Activated naive CD8-positive, alpha-beta T cell treated with anti-CD3 and anti-CD28 coated beads, Interleukin-2, amount 50 U/mL, for 24 hours (primary cell): ENCODE results near the gene ETFB.

Source experiments
- ATAC-seq: fragments of 150-1000 bp; cut with Tn5 transposase; one replicate; pipeline ENCODE4 v1.10.0; 2021
- DNase-seq: peaks from one replicate; pipeline ENCODE4 v3.0.0; 2021
- H3K27ac Mint-ChIP-seq: one replicate; pipeline ENCODE4 v1.8.0; 2021; ENCODE audit warnings: mild to moderate bottlenecking, mixed read lengths
- H3K27me3 Mint-ChIP-seq: one replicate; pipeline ENCODE4 v1.8.0; 2021; ENCODE audit warnings: mixed read lengths
- H3K36me3 Mint-ChIP-seq: one replicate; pipeline ENCODE4 v1.8.0; 2021; ENCODE audit warnings: low read depth, mixed read lengths
- H3K4me1 Mint-ChIP-seq: one replicate; pipeline ENCODE4 v1.8.0; 2021; ENCODE audit warnings: mixed read lengths
- H3K4me3 Mint-ChIP-seq: one replicate; pipeline ENCODE4 v1.8.0; 2021; ENCODE audit warnings: mild to moderate bottlenecking, moderate library complexity, mixed read lengths
- H3K9me3 Mint-ChIP-seq: one replicate; pipeline ENCODE4 v1.8.0; 2021; ENCODE audit warnings: mixed read lengths

ETFB gene

GRCh38 chr19:51317968-51318367, 48.2 kb downstream of the ETFB start:
- Mint-ChIP-seq H3K27ac (no peak overlapping the region), H3K27me3 (peaks cover 30% of the 10 kb centered on the region), H3K36me3 (peaks cover 2% of the 10 kb centered on the region), H3K9me3 (peaks cover 8% of the 10 kb centered on the region), H3K4me1 (no peaks in the 10 kb centered on the region), H3K4me3 (no peak overlapping the region)
- ATAC-seq: no peak
- DNase-seq: no peak

GRCh38 chr19:51317376-51317775, 48.8 kb downstream of the ETFB start:
- H3K4me1 Mint-ChIP-seq: no peaks in the 10 kb centered on the region
- H3K27ac Mint-ChIP-seq: no peak overlapping the region
- no peak for ATAC-seq
- peaks cover 8% of the 10 kb centered on the region for H3K9me3 Mint-ChIP-seq
- no peak overlapping the region for H3K4me3 Mint-ChIP-seq
- peaks cover 2% of the 10 kb centered on the region for H3K36me3 Mint-ChIP-seq
- DNase-seq: no peak
- H3K27me3 Mint-ChIP-seq: peaks cover 26% of the 10 kb centered on the region

- Mint-ChIP-seq H3K36me3 (peaks cover 2% of the 10 kb centered on the region), H3K4me3 (no peak overlapping the region), H3K9me3 (peaks cover 8% of the 10 kb centered on the region), H3K27ac (no peak overlapping the region), H3K4me1 (no peaks in the 10 kb centered on the region), H3K27me3 (peaks cover 29% of the 10 kb centered on the region)
- DNase-seq (no peak), ATAC-seq (no peak)
Measured at GRCh38 chr19:51316688-51317087, 49.5 kb downstream of the ETFB start.

- Mint-ChIP-seq H3K4me1 (no peaks in the 10 kb centered on the region), H3K4me3 (no peak within 1 kb of the TSS), H3K9me3 (peaks cover 19% of the 10 kb centered on the region), H3K27ac (no peak within 1 kb of the TSS), H3K36me3 (peaks cover 6% of the 10 kb centered on the region), H3K27me3 (peaks cover 52% of the 10 kb centered on the region)
- no peak for DNase-seq
- no peak for ATAC-seq
Measured at GRCh38 chr19:51311351-51312257, 54.6 kb downstream of the ETFB start, which contains the start of gene IGLON5. Gene IGLON5 (plus strand): TSS chr19:51311644. CDS start chr19:51311848, 204 bp downstream.

- DNase-seq (no peak), ATAC-seq (no peak)
- peaks cover 30% of the 10 kb centered on the region for H3K9me3 Mint-ChIP-seq
- peaks cover 38% of the 10 kb centered on the region for H3K27me3 Mint-ChIP-seq
- peaks cover 8% of the 10 kb centered on the region for H3K36me3 Mint-ChIP-seq
- H3K4me1 Mint-ChIP-seq: no peaks in the 10 kb centered on the region
- no peak overlapping the region for H3K4me3 Mint-ChIP-seq
- H3K27ac Mint-ChIP-seq: no peak overlapping the region
Measured at GRCh38 chr19:51305479-51305878, 60.7 kb downstream of the ETFB start.

GRCh38 chr19:51301266-51301665, 64.9 kb downstream of the ETFB start:
- peaks cover 15% of the 10 kb centered on the region for H3K27me3 Mint-ChIP-seq
- DNase-seq (no peak), ATAC-seq (no peak)
- H3K36me3 Mint-ChIP-seq: peaks cover 4% of the 10 kb centered on the region
- no peak overlapping the region for H3K4me3 Mint-ChIP-seq
- H3K4me1 Mint-ChIP-seq: no peaks in the 10 kb centered on the region
- peaks cover 17% of the 10 kb centered on the region for H3K9me3 Mint-ChIP-seq
- H3K27ac Mint-ChIP-seq: no peak overlapping the region

GRCh38 chr19:51297406-51297805, 68.8 kb downstream of the ETFB start:
- H3K27me3 Mint-ChIP-seq: peaks cover 10% of the 10 kb centered on the region
- DNase-seq (no peak), ATAC-seq (no peak)
- H3K36me3 Mint-ChIP-seq: no peaks in the 10 kb centered on the region
- peaks cover 2% of the 10 kb centered on the region for H3K9me3 Mint-ChIP-seq
- H3K27ac Mint-ChIP-seq: no peak overlapping the region
- no peak overlapping the region for H3K4me3 Mint-ChIP-seq
- no peaks in the 10 kb centered on the region for H3K4me1 Mint-ChIP-seq

GRCh38 chr19:51296336-51297093, 69.7 kb downstream of the ETFB start:
- H3K27me3 Mint-ChIP-seq: peaks cover 10% of the 10 kb centered on the region

GRCh38 chr19:51295382-51296126, 70.6 kb downstream of the ETFB start:
- Mint-ChIP-seq H3K27me3 (peaks cover 10% of the 10 kb centered on the region), H3K27ac (no peak overlapping the region), H3K4me3 (no peak overlapping the region)

More at GRCh38 chr19:51296336-51297093, 69.7 kb downstream of the ETFB start:
- Mint-ChIP-seq H3K36me3 (no peaks in the 10 kb centered on the region), H3K4me1 (no peaks in the 10 kb centered on the region), H3K4me3 (no peak overlapping the region), H3K27ac (no peak overlapping the region), H3K9me3 (no peaks in the 10 kb centered on the region)
- DNase-seq (no peak), ATAC-seq (no peak)

More at GRCh38 chr19:51295382-51296126, 70.6 kb downstream of the ETFB start:
- Mint-ChIP-seq H3K9me3 (no peaks in the 10 kb centered on the region), H3K4me1 (no peaks in the 10 kb centered on the region), H3K36me3 (no peaks in the 10 kb centered on the region)
- DNase-seq (no peak), ATAC-seq (no peak)
